Activated CD8-positive, alpha-beta memory T cell treated with anti-CD3 and anti-CD28 coated beads, Interleukin-2, amount 50 U/mL, for 1 hour (primary cell): ENCODE measurements around the gene CC2D1B.
A peak's percentile ranks its signal among the peaks of the same experiment; 100 is the strongest.
"Not testable (repeated sequence)": the region's sequence is repeated elsewhere in the genome, so short reads cannot be mapped to it uniquely, and the experiment has no call there.

Experiments used
- DNase-seq: peaks from one replicate; pipeline ENCODE4 v3.0.0-alpha.2; 2020; ENCODE audit errors: extremely low read depth

Gene CC2D1B, protein sequence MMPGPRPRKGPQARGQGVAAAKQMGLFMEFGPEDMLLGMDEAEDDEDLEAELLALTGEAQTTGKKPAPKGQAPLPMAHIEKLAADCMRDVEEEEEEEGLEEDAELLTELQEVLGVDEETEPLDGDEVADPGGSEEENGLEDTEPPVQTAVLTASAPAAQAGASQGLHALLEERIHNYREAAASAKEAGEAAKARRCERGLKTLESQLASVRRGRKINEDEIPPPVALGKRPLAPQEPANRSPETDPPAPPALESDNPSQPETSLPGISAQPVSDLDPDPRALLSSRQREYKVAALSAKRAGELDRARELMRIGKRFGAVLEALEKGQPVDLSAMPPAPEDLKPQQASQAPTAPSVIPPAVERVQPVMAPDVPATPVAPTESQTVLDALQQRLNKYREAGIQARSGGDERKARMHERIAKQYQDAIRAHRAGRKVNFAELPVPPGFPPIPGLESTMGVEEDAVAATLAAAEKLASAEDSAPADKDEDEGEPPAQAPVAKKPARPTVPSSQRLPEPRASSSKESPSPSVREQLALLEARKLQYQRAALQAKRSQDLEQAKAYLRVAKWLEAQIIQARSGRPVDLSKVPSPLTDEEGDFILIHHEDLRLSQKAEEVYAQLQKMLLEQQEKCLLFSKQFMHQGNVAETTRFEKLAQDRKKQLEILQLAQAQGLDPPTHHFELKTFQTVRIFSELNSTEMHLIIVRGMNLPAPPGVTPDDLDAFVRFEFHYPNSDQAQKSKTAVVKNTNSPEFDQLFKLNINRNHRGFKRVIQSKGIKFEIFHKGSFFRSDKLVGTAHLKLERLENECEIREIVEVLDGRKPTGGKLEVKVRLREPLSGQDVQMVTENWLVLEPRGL

GRCh38 chr1:52365746-52366516 is at the start of gene CC2D1B:
Gene CC2D1B (minus strand): TSS chr1:52366205. CDS start chr1:52364620, 1,585 bp downstream.
- peak; percentile 95 for DNase-seq

DNA sequence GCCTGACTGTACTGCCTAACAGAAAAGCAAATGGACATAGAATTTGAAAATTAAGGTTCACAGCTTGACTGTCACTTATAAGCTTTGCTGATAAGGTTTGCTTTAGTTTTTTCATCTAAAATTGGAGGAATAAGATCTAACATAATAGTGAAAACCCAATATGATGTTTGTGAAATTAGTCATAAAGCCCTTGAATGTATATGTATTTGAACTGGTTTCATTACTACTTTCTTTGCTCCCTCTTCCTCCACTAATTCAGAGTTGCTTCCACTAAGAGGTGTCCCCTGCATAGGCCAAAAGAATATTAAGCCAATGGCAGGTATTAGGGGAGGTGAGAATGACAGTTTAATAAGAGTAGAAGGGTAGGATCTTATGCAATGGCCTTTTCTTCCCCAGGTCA is 48.9 kb upstream of the CC2D1B start:
- no peak for DNase-seq

- no peak for DNase-seq
Observed at GRCh38 chr1:52413410-52413989, 47.5 kb upstream of the CC2D1B start.

DNA sequence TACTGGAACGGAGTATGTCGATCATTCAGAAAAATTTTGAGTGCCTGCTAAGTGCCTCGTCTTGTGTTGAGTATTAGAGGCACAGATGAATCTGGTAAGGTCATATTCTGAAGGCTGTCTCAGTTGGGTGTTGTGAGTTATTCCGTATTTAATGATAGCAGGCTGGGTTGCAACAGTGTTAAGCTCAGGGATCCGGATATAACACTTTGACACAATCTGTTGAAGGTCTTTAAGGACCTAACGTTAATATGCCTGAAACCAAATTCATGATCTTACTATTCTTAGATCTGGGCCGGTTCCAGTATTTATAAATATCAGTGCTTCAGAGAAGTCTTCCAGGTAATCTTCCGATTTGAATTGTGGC is 39.0 kb upstream of the CC2D1B start:
- DNase-seq, result no peak

DNA sequence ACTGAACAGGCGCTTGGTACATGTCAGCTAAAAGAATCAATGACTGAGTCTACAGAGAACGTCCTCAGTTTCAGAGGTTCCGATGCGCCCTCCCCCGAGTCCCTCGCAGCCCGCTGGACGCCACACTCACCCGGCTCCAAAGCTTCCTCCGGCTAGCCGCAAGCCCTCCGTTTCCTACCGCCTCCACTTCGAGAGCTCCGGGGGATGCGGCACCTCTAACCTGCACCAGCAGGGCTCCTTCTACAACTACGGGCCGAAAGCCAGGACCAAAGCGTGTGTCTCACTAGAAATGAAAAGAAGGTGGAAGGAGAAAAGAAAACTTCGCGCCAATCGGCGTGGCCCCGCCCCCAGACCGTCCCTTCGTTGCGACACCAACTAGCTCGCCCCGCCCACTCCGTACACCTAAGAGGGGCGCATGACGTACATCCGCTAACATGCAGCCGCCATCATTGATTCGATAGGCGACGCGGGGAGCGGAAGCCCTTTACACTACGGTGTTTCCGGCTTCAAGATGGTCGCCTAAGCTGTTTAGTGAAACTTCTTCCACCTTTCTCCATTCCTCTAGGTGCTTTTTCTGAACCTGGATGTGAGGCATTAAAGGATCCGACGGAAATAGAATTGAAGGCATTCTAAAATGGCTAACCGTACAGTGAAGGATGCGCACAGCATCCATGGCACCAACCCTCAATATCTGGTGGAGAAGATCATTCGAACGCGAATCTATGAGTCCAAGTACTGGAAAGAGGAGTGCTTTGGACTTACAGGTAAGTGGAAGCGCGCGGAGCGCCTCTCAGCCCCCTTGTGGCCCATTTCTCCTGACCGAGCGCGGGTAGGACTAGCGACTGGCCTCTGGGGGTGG is 38.3 kb upstream of the CC2D1B start, which contains the start of the genes ORC1 and PRPF38A:
ORC1 (minus strand) TSS at position 308 of the 859 bp plus-strand sequence. CDS start 2,200 bp downstream, outside the sequence.
PRPF38A (plus strand) TSS at position 487 of the 859 bp plus-strand sequence; CDS start at position 635, 148 bp downstream.
- DNase-seq, result peak; percentile 95

GRCh38 chr1:52403566-52404115 is 37.6 kb upstream of the CC2D1B start:
- no peak for DNase-seq

GRCh38 chr1:52402860-52403240 is 36.8 kb upstream of the CC2D1B start:
- DNase-seq, result no peak

DNA sequence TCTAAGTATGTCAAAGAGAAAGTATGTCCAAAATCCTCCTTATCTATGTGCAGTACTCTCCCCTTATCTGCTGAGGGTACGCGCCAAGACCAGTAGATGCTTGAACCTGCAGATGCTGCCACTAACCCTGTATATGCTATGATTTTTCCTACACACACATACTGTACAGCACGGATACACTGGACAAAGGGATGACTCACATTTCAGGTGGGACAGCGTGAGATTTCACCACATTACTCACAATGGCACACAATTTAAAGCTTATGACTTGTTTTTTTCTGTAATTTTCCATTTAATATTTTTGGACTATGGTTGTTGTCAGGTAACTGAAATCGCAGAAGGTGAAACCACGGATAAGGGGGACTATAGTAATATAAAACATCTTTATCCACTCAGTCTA is 34.1 kb upstream of the CC2D1B start:
- no peak for DNase-seq

DNA sequence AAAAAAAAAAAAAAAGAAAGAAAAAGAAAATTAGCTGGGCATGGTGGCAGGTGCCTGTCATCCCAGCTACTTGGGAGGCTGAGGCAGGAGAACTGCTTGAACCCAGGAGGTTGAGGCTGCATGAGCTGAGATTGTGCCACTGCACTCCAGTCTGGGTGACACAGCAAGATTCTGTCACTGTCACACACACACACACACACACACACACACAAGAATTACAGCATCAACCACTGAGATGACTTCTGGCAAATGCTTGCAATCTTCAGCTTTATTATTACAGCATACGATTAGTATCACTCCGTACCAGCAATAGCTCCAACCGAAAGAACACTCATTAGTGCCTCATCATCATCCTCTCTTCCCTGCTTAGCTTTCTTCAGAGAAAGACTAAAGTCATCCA is 33.6 kb upstream of the CC2D1B start:
- no peak for DNase-seq

- DNase-seq, result no peak
Observed at GRCh38 chr1:52393174-52393573, 27.2 kb upstream of the CC2D1B start.

DNA sequence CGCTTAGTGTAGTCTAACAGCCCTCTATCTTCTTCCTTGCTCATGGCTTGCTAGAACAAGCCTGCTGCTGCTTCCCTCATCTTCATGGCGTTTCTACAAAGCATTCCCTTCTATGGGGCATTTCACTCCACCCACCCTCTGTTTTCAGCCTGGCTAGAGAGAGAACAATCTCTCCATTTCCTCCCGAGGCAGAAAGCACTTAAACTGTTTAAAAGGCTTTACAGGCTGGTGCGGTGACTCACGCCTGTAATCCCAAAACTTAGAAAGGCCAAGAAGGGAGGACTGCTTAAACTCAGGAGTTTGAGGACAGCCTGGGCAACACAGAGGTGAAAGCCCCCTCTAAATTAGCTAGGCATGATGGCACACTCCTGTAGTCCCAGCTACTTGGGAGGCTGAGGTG is 20.5 kb upstream of the CC2D1B start:
- no peak for DNase-seq

DNA sequence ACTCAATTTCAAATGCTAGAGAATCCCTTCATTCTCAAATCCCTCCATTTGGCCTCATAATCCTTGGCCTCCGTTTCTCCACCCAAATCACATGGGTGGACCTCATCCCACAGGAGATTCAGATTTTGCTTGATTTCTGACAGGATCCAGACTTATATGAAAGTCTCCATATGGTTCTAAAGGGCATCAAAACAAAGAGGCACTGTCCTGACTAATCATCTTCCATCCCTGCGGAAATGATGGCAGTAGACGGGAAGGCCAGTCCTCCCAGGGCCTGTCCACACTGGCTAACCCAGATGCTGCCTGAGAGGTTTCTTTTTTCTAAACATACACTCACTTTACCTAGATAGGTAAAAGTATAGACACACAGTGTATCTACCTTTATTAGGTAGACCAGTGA is 19.4 kb upstream of the CC2D1B start:
- DNase-seq, result no peak

- not testable (repeated sequence) for DNase-seq
Observed at GRCh38 chr1:52369851-52370250, 3.8 kb upstream of the CC2D1B start.

- peak; percentile 12 for DNase-seq
Observed at GRCh38 chr1:52368383-52369172, 2.6 kb upstream of the CC2D1B start.

- DNase-seq, result no peak
Observed at GRCh38 chr1:52367272-52367671, 1.3 kb upstream of the CC2D1B start.

DNA sequence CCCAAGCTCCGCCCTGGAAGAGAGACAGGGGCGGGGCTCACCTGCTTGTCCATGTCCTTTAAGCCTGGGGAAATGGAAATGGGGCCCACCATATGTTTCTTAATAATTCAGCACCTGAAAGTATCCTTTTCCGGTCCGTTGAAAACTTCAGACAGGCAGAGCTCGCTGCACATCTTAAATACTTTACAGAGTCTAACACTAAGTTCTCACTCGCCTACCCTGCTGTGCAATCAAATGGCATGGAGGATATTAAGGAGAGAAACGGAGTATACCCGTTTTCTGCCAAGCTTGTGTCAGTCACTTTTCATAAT is 467 bp upstream of the CC2D1B start:
- no peak for DNase-seq

GRCh38 chr1:52365071-52365745 is 797 bp downstream of the CC2D1B start:
- DNase-seq, result no peak

GRCh38 chr1:52364235-52364839 is 1.7 kb downstream of the CC2D1B start:
- no peak for DNase-seq

DNA sequence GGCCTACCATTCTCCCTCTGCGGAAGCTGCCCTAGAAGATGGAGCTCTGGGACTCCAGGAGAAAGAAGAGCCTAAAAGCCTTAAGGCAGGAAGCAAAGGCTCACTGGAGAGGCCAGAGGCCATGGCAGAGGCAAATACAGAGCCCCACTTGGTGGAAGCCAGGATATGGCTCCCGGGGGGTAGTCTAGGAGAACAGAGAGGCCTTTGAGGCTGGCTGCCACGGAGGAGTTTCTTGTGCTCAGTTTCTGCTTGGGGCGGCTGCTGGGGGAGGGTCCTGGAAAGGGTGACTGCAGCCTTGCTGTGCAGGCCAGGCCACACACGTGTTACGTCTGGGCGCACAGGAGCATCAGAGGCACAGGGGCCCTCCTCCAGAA is 5.4 kb downstream of the CC2D1B start:
- no peak for DNase-seq
